ENCODE results near the gene GLIS2.

The GLIS2 gene

DNA sequence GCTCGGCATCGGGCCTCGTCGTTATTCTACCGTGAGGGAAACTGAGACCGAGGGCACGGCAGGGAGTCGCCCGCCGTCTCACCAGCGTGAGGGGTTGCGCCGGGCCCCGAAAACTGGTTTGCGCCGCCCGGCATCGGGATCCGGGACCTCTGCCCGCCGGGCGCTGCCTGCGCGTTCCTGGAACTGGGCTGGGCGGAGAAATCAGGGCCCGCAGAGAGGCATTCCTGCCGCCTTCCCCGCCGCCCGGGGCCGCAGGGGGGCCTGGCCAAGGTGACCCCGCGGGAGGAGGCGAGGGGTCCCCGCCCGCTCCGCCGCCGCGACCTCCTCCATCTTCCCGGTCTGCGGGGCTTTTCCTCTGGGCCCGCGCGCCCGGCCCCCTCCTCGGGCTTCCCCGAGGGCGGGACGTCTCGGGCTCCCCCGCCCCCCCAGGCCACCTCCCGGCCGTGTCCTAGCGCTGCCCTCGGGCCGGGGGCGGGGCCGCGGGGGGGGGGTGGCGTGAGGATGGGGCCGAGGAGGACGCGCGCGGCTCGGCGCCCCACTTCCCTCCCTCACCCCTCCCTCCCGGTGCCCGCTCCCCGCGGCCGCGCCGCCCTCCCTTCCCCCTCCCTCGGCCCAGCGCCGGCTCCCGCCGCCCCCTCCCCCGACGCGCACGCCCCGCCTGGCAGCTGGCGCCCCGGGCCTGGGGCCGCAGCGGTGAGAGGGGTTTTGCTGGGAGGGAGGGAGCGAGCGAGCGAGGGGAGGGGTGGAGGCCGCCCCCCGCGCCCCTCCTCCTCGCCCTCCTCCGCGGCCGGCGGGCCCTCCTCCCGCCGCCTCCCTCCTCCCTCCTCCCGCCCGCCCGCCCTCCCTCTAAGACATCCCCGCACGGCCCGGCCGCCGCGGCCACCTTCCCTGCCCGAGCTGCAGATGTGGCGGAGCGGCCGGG, at the start of gene GLIS2:
Gene GLIS2, plus strand, starts transcription at position 882 of the 922 bp plus-strand sequence. CDS start 16,214 bp downstream, outside the sequence.
- DNase-seq (ENCODE audit: low read depth, low spot score): no peak

- no peak for DNase-seq (ENCODE audit: low read depth, low spot score)
Measured at GRCh38 chr16:4266372-4266771, 49.5 kb upstream of the GLIS2 start.

- DNase-seq (ENCODE audit: low read depth, low spot score): no peak
Measured at GRCh38 chr16:4270091-4270490, 45.8 kb upstream of the GLIS2 start.

DNA sequence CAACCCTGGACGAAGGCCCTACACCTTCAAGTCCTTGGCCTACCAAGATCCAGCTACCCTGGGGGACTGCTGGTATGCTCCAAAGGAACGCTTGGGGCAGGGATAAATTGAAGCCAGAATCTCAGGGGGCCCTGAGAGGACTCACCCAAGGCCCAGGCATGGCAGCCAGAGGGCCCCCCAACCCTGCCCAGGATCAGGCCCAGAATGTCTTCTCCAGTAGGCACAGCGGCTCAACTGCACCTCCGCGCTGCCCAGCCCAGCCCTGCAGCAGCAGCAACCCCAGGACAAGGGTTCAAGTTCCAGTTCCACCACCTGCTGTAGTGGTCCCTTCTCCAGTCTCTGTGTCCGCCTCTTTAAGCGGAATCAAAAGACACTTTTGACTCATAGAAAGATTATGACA, 45.3 kb upstream of the GLIS2 start:
- no peak for DNase-seq (ENCODE audit: low read depth, low spot score)

DNA sequence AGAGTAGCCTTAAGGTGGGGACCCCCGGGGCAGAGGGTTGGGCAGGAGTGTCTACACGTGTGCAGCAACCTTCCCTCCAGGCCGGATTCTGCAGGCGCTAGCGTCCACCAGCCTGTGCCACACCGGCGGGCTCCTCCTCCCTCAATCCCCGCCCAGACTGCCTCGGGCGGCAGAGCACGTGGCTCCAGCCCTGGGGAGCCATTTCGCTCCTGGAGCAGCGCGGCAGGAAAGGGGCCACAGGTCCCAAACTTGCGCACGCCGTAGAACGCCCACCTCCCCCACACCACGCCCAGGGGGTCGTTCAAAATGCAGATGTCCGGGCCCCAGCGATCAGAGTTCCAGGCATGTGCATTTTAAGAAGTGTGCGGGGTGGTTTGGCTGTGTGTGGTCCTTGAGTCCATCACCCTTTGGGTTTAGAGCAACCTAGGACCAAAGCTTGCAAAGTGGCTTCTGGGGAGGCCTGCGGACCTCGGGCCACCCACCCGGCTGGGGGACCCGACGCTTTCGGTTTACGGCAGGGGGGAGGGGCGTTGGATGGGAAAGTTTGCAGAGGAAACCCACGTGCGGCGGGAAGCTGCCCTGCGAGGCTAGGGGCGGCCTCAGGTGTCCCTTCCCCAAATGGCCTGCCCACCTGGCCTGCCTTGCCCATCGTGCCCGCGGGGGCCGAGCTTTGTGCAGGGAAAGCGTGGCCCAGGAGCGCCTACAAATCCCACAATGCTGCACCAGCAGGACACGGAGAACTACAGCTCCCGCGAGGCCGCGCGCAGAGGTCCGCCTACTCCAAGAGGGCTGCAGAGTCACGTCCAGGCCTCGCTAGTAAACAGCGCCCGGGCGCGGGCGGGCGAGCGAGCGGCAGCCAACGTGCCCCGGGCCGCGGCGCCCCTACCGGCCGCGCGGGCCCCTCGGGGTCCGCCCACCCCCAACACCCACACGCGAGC, 44.4 kb upstream of the GLIS2 start:
- DNase-seq (ENCODE audit: low read depth, low spot score): no peak

DNA sequence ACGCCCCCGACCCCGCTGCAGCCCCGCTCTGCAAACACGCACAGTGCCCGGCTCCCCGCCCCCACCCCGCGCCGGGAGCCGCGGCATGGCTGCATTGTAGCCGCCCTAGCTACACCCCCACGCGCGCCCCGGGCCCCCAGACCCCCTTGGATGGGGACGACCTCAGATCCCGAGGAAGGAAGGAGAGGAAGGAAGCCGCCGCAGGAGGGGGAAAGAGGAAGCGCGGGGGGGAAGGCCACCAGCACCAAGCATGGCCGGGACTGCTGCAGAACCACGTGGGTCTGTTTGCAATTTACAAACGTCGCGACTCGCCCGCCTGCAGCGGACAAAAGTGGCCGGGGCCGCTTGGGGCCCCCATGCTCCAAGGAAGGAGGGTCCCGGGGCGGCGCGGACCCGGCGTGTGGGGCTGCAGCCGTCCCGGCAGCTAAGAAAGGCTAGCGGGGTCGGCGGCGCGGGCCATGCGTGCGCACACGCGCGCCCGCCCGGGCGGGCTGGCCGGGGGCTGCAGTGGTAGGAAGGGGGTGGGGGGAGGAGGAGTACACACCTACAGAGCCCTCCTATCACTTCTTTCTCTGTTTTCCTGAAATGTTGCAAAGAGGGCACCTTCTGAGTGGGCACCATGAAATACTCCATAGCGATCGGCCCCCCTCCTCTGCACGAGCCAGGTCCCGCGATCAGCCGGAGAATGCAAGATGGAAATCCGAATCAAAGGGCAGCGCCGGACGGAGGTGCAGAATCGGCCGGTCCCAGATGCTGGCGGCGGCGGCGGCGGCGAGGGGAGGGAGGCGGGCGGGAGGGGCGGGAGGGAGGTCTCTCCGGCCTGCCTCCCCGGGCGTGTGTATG, 43.5 kb upstream of the GLIS2 start:
- no peak for DNase-seq (ENCODE audit: low read depth, low spot score)

DNA sequence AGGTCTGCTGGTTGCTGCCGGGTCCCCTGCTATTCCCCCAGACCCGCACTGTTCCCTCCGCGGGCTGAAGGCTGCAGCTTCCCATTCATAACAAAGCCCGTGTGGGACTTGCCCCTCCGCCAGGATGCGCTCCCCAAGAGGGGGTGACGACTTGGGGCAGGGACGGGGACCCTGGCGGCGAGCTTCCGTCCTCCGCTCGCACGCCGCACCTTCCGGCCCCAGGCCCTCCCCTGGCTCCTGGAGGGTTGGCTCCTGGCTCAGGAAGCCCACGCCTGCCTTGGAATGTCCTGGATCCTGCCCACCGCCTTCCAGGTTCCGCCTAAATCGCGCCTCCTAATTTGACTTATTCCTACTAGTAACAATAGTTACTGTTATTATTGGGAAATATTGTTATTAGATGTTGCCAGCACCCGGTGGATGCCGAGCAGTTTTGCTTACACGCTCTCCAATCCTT, 42.0 kb upstream of the GLIS2 start:
- DNase-seq (ENCODE audit: low read depth, low spot score): no peak

GRCh38 chr16:4275861-4276260, 40.0 kb upstream of the GLIS2 start:
- DNase-seq (ENCODE audit: low read depth, low spot score): no peak

DNA sequence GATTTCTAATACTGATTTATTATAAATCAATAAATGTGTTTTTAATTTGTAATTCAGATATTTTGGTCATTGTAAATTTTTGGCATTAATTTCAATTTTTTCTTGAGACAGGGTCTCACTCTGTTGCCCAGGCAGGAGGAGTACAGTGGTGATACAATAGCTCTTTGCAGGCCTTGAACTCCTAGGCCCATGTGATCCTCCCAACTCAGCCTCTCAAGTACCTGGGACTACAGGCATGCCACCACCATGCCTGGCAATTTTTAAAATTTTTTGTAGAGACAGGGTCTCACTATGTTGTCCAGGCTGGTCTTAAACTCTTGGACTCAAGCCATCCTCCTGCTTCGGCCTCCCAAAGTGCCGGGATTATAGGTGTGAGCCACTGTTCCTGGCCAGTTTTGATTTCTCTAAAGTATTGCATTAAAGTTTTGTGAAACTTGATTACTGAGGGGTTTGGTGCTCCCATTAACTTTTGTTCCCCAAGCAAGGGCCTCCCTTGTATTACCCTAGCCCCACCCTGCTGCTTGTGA, 37.8 kb upstream of the GLIS2 start:
- DNase-seq (ENCODE audit: low read depth, low spot score): no peak

DNA sequence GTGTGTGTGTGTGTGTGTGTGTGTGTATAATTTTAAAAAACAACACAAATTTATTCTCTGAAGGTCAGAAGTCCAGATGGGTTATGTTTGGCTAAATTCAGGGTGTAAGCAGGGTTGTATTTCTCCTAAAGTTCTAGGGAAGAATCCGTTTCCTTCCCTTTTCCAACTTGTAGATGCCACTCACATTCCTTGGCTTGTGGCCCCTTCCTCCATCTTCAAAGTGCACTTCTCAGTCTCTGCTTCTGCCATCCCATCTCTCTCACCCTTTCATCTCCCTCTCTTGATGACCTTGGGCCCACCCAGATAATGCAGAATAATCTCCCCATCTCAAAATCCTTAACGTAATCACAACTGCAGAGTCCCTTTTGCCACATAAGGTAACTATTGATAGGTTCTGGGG, 35.2 kb upstream of the GLIS2 start:
- DNase-seq (ENCODE audit: low read depth, low spot score): no peak

GRCh38 chr16:4283441-4283840, 32.4 kb upstream of the GLIS2 start:
- DNase-seq (ENCODE audit: low read depth, low spot score): no peak

DNA sequence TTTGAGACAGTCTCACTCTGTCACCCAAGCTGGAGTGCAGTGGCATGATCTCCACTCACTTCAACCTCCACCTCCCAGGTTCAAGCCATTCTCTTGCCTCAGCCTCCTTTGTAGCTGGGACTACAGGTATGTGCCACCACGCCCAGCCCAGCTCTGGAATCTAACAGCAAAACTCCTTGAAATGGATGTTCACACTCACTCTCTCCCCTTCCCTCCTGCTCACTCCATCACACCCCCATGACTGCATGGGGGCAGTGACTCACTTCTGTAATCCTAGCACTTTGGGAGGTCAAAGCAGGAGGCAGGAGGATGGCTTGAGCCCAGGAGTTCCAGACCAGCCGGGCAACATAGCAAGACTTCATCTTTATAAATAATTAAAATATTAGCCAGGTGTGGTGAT, 31.9 kb upstream of the GLIS2 start:
- no peak for DNase-seq (ENCODE audit: low read depth, low spot score)

GRCh38 chr16:4285167-4285566, 30.7 kb upstream of the GLIS2 start:
- no peak for DNase-seq (ENCODE audit: low read depth, low spot score)

DNA sequence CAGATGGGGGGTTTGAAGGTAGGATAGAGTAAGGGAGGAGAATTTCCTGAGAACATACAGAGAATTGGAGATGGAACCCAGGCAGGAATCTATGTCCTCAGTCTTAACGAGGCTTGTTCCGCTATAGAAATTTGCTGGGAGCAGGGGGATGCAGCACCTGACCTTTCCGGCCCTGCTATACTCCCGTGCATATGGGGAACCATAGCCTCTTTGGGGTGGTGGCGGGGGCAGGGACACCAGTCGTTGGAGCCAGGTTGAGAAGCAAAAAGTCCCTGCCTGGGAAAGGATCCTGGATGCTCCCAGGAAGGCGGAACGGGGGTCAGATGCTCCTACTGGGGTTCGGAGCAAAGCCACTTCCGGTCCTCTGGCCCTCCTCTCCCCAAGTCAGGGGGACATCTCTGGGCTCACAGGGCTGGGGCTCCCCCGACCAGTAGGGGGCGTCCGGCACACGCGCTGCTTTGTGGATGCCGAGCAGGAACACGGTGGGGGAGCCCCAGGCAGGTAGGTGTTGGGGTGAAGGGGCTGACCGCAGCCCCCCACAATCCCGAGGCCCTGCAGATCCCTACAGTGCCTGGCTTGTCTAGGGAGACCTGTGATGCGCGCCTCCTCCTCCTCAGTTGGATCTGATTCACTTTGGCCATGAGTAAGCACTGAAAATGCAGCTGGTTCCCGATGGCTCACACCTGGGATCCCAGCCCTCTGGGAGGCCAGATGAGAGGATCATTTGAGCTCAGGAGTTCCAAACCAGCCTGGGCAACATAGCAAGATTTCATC, 27.5 kb upstream of the GLIS2 start:
- no peak for DNase-seq (ENCODE audit: low read depth, low spot score)

- no peak for DNase-seq (ENCODE audit: low read depth, low spot score)
Measured at GRCh38 chr16:4290236-4290830, 25.5 kb upstream of the GLIS2 start.

- DNase-seq (ENCODE audit: low read depth, low spot score): no peak
Measured at GRCh38 chr16:4291699-4292098, 24.2 kb upstream of the GLIS2 start.

- DNase-seq (ENCODE audit: low read depth, low spot score): no peak
Measured at GRCh38 chr16:4293181-4293716, 22.6 kb upstream of the GLIS2 start.

DNA sequence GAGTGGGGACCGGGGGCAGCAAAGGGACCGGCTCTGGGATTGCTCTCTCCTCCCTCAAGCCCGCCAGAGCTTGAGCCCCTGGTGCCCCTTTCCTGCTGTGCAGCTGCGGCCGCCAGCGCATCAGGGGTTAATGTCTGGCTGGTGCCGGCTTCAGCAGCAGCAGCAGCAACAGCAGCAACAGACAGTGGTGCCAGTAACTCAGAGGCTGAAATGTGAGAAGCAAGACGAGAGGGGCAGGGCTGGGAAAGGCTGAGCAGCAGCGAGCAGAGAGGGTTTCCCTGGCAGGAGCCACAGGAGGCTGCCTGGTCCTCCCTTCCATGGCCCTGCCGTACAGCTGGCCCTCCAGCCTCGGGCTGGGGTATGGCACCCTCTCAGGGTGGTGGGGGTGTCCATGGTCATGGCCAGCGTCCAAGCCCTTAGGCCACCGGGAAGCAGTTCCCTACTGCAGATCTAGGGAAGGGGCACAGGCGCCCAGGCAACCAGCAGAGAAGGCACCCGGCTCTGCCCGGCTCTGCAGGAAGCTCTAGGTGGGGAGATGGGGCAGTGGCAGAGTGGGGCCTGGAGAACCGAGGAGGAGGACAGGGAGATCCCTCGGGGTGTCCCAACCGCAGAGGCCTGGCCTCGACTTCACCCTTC, 21.9 kb upstream of the GLIS2 start:
- DNase-seq (ENCODE audit: low read depth, low spot score): no peak

GRCh38 chr16:4295581-4295980, 20.3 kb upstream of the GLIS2 start:
- no peak for DNase-seq (ENCODE audit: low read depth, low spot score)
